HG03571 (cell line): ENCODE results near the gene SBNO2.

Experiments used
- ATAC-seq: cut with Tn5 transposase; IDR thresholded peaks from one replicate; pipeline ENCODE4 v1.9.1; 2021; ENCODE audit not compliant: unreplicated experiment

The SBNO2 gene

GRCh38 chr19:1076951-1077350 is 97.1 kb downstream of the SBNO2 start:
- peak; percentile 43 for ATAC-seq

- no peak for ATAC-seq
Observed at GRCh38 chr19:1076046-1076386, 98.1 kb downstream of the SBNO2 start.

GRCh38 chr19:1074544-1075283 is 99.4 kb downstream of the SBNO2 start:
- ATAC-seq: no peak

GRCh38 chr19:1073956-1074517 is 100.0 kb downstream of the SBNO2 start:
- no peak for ATAC-seq

- ATAC-seq: no peak
Observed at GRCh38 chr19:1073063-1073955, 100.8 kb downstream of the SBNO2 start.

GRCh38 chr19:1072371-1073015 is 101.6 kb downstream of the SBNO2 start:
- ATAC-seq: no peak

GRCh38 chr19:1070931-1071791 is 102.9 kb downstream of the SBNO2 start:
- no peak for ATAC-seq

GRCh38 chr19:1070576-1070930 is 103.5 kb downstream of the SBNO2 start:
- ATAC-seq: no peak

- no peak for ATAC-seq
Observed at GRCh38 chr19:1069009-1069779, 104.9 kb downstream of the SBNO2 start.

GRCh38 chr19:1068009-1069001 is 105.8 kb downstream of the SBNO2 start:
- ATAC-seq: no peak

GRCh38 chr19:1067341-1067957 is 106.6 kb downstream of the SBNO2 start:
- ATAC-seq: peak; percentile 19

GRCh38 chr19:1066748-1067340 is 107.2 kb downstream of the SBNO2 start, which contains the start of gene ARHGAP45:
TSS of gene ARHGAP45 (plus strand) at chr19:1067167. CDS start at chr19:1067406, 239 bp downstream.
- peak; percentile 38 for ATAC-seq

GRCh38 chr19:1066251-1066747 is 107.8 kb downstream of the SBNO2 start:
- no peak for ATAC-seq

GRCh38 chr19:1065606-1066109 is 108.4 kb downstream of the SBNO2 start:
- no peak for ATAC-seq

- no peak for ATAC-seq
Observed at GRCh38 chr19:1064661-1065605, 109.1 kb downstream of the SBNO2 start.
